Hepatocyte (in vitro differentiated cells): Measurements from ENCODE around the gene ANKRD55. TPM values are rescaled to one million over a fixed set of nuclear protein-coding genes. Genes with fewer than 3 reads are reported as not detected.

ENCODE experiments used
- DNase-seq: peaks from one replicate; pipeline ENCODE4 v3.0.0-alpha.2; 2016; ENCODE audit warnings: low spot score
- H2AFZ ChIP-seq: fragments of 200-600 bp; sonication (generic); 2 replicates; pipeline ENCODE4 v1.6.0; 2016; ENCODE audit warnings: antibody characterized with exemption, mild to moderate bottlenecking
- H3K27ac ChIP-seq: fragments of 200-600 bp; sonication (generic); 2 replicates; pipeline ENCODE4 v1.5.1; 2016; ENCODE audit warnings: mild to moderate bottlenecking
- H3K27me3 ChIP-seq: fragments of 200-600 bp; sonication (generic); 2 replicates; pipeline ENCODE4 v1.6.1; 2016
- H3K36me3 ChIP-seq: fragments of 200-600 bp; sonication (generic); replicated peaks from 2 replicates; pipeline ENCODE4 v1.5.1; 2016; ENCODE audit warnings: low read depth; ENCODE audit not compliant: insufficient read depth
- H3K4me1 ChIP-seq: fragments of 200-600 bp; sonication (generic); 2 replicates; pipeline ENCODE4 v1.5.1; 2016; ENCODE audit warnings: mild to moderate bottlenecking, moderate library complexity; ENCODE audit not compliant: insufficient read depth
- H3K4me2 ChIP-seq: fragments of 200-600 bp; sonication (generic); 2 replicates; pipeline ENCODE4 v1.6.0; 2016
- H3K4me3 ChIP-seq: fragments of 200-600 bp; sonication (generic); 2 replicates; pipeline ENCODE4 v1.5.1; 2016; ENCODE audit warnings: mild to moderate bottlenecking
- H3K79me2 ChIP-seq: fragments of 200-600 bp; sonication (generic); 2 replicates; pipeline ENCODE4 v1.6.0; 2017; ENCODE audit warnings: mild to moderate bottlenecking
- H3K9me2 ChIP-seq: fragments of 200-600 bp; sonication (generic); replicated peaks from 2 replicates; pipeline ENCODE4 v1.6.0; 2017; ENCODE audit warnings: mild to moderate bottlenecking; ENCODE audit not compliant: insufficient read depth
- H3K9me3 ChIP-seq: fragments of 200-600 bp; sonication (generic); 2 replicates; pipeline ENCODE4 v1.5.1; 2016; ENCODE audit warnings: low read depth, mild to moderate bottlenecking
- H4K20me1 ChIP-seq: fragments of 200-600 bp; sonication (generic); 2 replicates; pipeline ENCODE4 v1.6.0; 2016; ENCODE audit warnings: mild to moderate bottlenecking; ENCODE audit not compliant: insufficient read depth, poor library complexity, severe bottlenecking
- CTCF ChIP-seq: fragments of 200-600 bp; sonication (generic); IDR thresholded peaks from 2 replicates; pipeline ENCODE4 v1.5.1; 2016; ENCODE audit warnings: antibody characterized with exemption, mild to moderate bottlenecking; ENCODE audit not compliant: poor library complexity
- EZH2 ChIP-seq: fragments of 200-600 bp; sonication (generic); IDR thresholded peaks from 2 replicates; pipeline ENCODE4 v1.6.1; 2016; ENCODE audit warnings: antibody characterized with exemption, mild to moderate bottlenecking, borderline replicate concordance
- EZH2phosphoT487 ChIP-seq: fragments of 200-600 bp; sonication (generic); IDR thresholded peaks from one replicate; pipeline ENCODE4 v1.6.1; 2018; ENCODE audit warnings: antibody characterized with exemption, mild to moderate bottlenecking, low read depth, moderate library complexity; ENCODE audit not compliant: unreplicated experiment, severe bottlenecking
- WGBS: methylation state at CpG from one replicate; pipeline ENCODE4 v1.1.6; 2016; ENCODE audit warnings: low lambda C conversion rate; ENCODE audit errors: missing lambda C conversion rate; 5-methylcytosine and 5-hydroxymethylcytosine counted together
- polyA plus RNA-seq: library from polyadenylated mRNA; unstranded; fragments of >200 nt; fragmentation: Nextera tagmentation; extraction: Ambion mirVana; gene quantifications from 2 replicates; pipeline ENCODE4 v1.2.1, GENCODE V29; 2016
- total RNA-seq: library from RNA; depleted of rRNA; stranded (reverse); fragments of >200 nt; gene quantifications from 2 replicates; pipeline ENCODE4 v1.2.3, GENCODE V29; 2014

Gene ANKRD55
- total and polyA plus RNA-seq, 2 experiments from 2014 or later, result 0.20 to 0.31 TPM

- no peaks in the 10 kb centered on the region for H3K27me3 ChIP-seq
Observed at GRCh38 chr5:56071470-56071869, 161.7 kb downstream of the ANKRD55 start.

GRCh38 chr5:56070851-56071465 is 162.2 kb downstream of the ANKRD55 start:
- no peak overlapping the region for H3K4me2 ChIP-seq

More at GRCh38 chr5:56071470-56071869, 161.7 kb downstream of the ANKRD55 start:
- Histone ChIP-seq H3K9me3 (no peaks in the 10 kb centered on the region), H4K20me1 (no peaks in the 10 kb centered on the region), H3K9me2 (no peaks in the 10 kb centered on the region), H2AFZ (peak overlapping the region; percentile 28), H3K4me3 (no peak overlapping the region), H3K4me2 (no peak overlapping the region), H3K79me2 (no peaks in the 10 kb centered on the region), H3K4me1 (peaks cover 14% of the 10 kb centered on the region), H3K36me3 (no peaks in the 10 kb centered on the region), H3K27ac (peak overlapping the region; percentile 25)
- TF ChIP-seq EZH2, result no peak
- no peak for TF ChIP-seq CTCF
- no peak for TF ChIP-seq EZH2phosphoT487
- WGBS, result 80% methylated on average over 4 of the region's 4 CpGs
- DNase-seq, result no peak

GRCh38 chr5:56069652-56070226 is 163.4 kb downstream of the ANKRD55 start:
- no peak for TF ChIP-seq EZH2phosphoT487
- no peak for TF ChIP-seq EZH2
- TF ChIP-seq CTCF, result no peak
- Histone ChIP-seq H3K79me2 (no peaks in the 10 kb centered on the region), H3K27me3 (no peaks in the 10 kb centered on the region), H3K9me2 (no peaks in the 10 kb centered on the region), H3K4me2 (no peak overlapping the region), H2AFZ (no peak overlapping the region), H3K4me3 (no peak overlapping the region), H4K20me1 (no peaks in the 10 kb centered on the region), H3K27ac (peak overlapping the region; percentile 25), H3K36me3 (no peaks in the 10 kb centered on the region), H3K4me1 (peaks cover 14% of the 10 kb centered on the region), H3K9me3 (no peaks in the 10 kb centered on the region)
- DNase-seq, result no peak
- 46% methylated on average over 3 of the region's 3 CpGs for WGBS

More at GRCh38 chr5:56070851-56071465, 162.2 kb downstream of the ANKRD55 start:
- TF ChIP-seq CTCF, result no peak
- no peak for TF ChIP-seq EZH2
- no peak for TF ChIP-seq EZH2phosphoT487
- WGBS, result 51% methylated on average over 2 of the region's 2 CpGs
- Histone ChIP-seq H3K27ac (peak overlapping the region; percentile 25), H3K36me3 (no peaks in the 10 kb centered on the region), H3K4me3 (no peak overlapping the region), H3K9me3 (no peaks in the 10 kb centered on the region), H2AFZ (peak overlapping the region; percentile 28), H3K4me1 (peaks cover 14% of the 10 kb centered on the region), H4K20me1 (no peaks in the 10 kb centered on the region), H3K27me3 (no peaks in the 10 kb centered on the region), H3K79me2 (no peaks in the 10 kb centered on the region), H3K9me2 (no peaks in the 10 kb centered on the region)
- no peak for DNase-seq
